Activated T-cell treated with anti-CD3 and anti-CD28 coated beads for 24 hours (primary cell): Measurements from ENCODE around the gene DIP2C.
"Not testable (repeated sequence)": the region's sequence is repeated elsewhere in the genome, so short reads cannot be mapped to it uniquely, and the experiment has no call there.

ENCODE experiments used
- DNase-seq: peaks from one replicate; pipeline ENCODE4 v3.0.0-alpha.2; 2020; ENCODE audit warnings: low read depth

DIP2C gene

GRCh38 chr10:491667-492424 lies 197.6 kb downstream of the DIP2C start:
- DNase-seq = no peak

- no peak for DNase-seq
Observed at GRCh38 chr10:490891-491571, 198.4 kb downstream of the DIP2C start.

- no peak for DNase-seq
Observed at GRCh38 chr10:490256-490655, 199.2 kb downstream of the DIP2C start.

- DNase-seq = no peak
Observed at GRCh38 chr10:489330-489729, 200.1 kb downstream of the DIP2C start.

- no peak for DNase-seq
Observed at GRCh38 chr10:488933-489215, 200.6 kb downstream of the DIP2C start.

- DNase-seq = no peak
Observed at GRCh38 chr10:488081-488932, 201.2 kb downstream of the DIP2C start.

- DNase-seq = no peak
Observed at GRCh38 chr10:486666-487322, 202.7 kb downstream of the DIP2C start.

GRCh38 chr10:486206-486605 lies 203.3 kb downstream of the DIP2C start:
- DNase-seq = no peak

GRCh38 chr10:485776-486175 lies 203.7 kb downstream of the DIP2C start:
- DNase-seq = no peak

- DNase-seq = no peak
Observed at GRCh38 chr10:484925-485661, 204.4 kb downstream of the DIP2C start.

- no peak for DNase-seq
Observed at GRCh38 chr10:484441-484924, 205.0 kb downstream of the DIP2C start.

GRCh38 chr10:483261-483660 lies 206.2 kb downstream of the DIP2C start:
- no peak for DNase-seq

- no peak for DNase-seq
Observed at GRCh38 chr10:482848-483247, 206.6 kb downstream of the DIP2C start.

- DNase-seq = no peak
Observed at GRCh38 chr10:482051-482501, 207.4 kb downstream of the DIP2C start.

- DNase-seq = no peak
Observed at GRCh38 chr10:481628-482027, 207.8 kb downstream of the DIP2C start.

GRCh38 chr10:480928-481552 lies 208.4 kb downstream of the DIP2C start:
- DNase-seq = no peak

GRCh38 chr10:480498-480927 lies 209.0 kb downstream of the DIP2C start:
- DNase-seq = no peak

- not testable (repeated sequence) for DNase-seq
Observed at GRCh38 chr10:479706-480497, 209.6 kb downstream of the DIP2C start.

- no peak for DNase-seq
Observed at GRCh38 chr10:478471-479245, 210.8 kb downstream of the DIP2C start.
